Measurements from ENCODE around the gene GPR15.
"Not testable (repeated sequence)": the region's sequence is repeated elsewhere in the genome, so short reads cannot be mapped to it uniquely, and the experiment has no call there.

GPR15 gene

DNA sequence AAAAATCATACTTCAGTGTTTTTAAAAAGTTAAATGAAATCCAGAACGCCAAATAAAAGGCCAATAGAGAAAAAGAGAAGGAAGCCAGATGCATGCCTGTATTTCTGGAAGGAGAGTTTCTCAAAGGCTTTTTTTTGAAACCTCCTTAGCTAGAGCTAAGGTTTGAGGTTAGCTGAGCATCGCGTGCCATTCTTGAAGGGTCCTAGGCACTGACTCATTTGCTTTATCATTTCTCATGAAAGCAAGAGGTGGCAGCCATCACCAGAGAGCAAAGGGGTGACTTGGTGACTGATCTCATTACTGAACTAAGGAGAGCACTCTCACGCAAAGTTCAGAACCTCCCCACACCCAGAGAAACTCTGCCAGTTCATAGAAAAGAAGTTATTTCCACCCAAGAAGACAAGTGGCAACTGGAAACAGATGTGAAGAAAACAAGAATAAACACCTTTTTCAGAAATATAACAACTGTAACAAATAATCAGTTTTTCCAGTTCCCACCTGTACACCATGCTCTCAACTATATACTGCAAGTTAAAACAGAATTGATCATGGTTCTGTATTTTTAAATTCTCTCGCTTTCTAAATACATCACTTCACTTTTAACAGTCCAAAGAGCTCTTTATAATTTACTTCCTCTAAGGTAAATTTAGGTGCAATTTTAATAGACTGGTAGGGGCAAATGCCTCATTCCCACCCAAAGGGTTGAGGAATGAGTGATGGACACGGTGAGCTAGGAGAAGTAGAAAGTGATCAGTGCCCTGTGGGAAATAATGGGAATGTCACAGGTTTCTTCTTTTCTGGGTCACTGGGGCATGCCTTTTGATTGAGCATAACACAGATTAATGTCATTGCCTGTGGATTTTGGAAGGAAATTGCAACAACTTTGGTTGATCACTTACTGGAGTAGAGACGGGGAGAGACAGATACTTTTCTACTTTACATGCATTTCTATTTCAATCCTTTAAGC lies 24.7 kb downstream of the GPR15 start:
- DNase-seq (ENCODE audit: low read depth), result peak; percentile 99
- TF ChIP-seq, protein P1, sequence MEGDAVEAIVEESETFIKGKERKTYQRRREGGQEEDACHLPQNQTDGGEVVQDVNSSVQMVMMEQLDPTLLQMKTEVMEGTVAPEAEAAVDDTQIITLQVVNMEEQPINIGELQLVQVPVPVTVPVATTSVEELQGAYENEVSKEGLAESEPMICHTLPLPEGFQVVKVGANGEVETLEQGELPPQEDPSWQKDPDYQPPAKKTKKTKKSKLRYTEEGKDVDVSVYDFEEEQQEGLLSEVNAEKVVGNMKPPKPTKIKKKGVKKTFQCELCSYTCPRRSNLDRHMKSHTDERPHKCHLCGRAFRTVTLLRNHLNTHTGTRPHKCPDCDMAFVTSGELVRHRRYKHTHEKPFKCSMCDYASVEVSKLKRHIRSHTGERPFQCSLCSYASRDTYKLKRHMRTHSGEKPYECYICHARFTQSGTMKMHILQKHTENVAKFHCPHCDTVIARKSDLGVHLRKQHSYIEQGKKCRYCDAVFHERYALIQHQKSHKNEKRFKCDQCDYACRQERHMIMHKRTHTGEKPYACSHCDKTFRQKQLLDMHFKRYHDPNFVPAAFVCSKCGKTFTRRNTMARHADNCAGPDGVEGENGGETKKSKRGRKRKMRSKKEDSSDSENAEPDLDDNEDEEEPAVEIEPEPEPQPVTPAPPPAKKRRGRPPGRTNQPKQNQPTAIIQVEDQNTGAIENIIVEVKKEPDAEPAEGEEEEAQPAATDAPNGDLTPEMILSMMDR (IDR thresholded peaks at IDR 0.05; ENCODE audit: insufficient read depth, low read depth, low read length, missing control alignments), result no peak
- peak overlapping the region; percentile 90 for H3K4me3 ChIP-seq (ENCODE audit: low read depth, low read length)

DNA sequence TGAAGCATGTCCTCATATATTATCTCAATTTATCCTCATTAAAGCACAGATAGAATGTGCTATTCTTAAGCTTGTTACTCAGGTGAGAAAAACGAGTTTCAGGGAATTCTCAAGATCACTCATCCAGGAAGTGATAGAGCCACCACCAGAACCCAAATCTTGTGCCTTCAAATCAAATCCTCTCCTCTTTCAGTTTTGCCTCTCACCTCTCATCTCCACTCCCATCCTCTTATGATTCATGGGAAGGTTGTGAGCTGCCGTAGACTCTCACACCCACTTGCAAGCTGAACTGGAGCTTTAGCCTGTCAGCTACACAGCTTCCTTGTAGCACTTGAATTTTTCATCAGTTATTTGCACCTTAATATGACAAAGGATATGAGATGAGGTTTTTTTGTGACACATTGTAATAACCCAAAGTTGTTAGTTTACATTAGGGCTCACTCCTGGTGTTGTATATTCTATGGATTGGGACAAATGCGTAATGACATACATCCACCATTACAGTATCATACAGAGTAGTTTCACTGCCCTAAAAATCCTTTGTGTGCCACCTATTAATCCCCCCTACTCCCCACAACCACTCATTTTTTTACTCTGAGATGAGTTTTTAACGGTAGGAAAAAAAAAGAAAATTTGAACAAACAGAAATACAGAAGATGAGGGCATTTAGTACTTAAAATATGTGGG lies 25.7 kb downstream of the GPR15 start:
- H3K4me3 ChIP-seq (ENCODE audit: low read depth, low read length), result peak overlapping the region; percentile 72
- DNase-seq (ENCODE audit: low read depth), result peak; percentile 95
- TF ChIP-seq, protein P1 (IDR thresholded peaks at IDR 0.05; ENCODE audit: insufficient read depth, low read depth, low read length, missing control alignments), result no peak

DNA sequence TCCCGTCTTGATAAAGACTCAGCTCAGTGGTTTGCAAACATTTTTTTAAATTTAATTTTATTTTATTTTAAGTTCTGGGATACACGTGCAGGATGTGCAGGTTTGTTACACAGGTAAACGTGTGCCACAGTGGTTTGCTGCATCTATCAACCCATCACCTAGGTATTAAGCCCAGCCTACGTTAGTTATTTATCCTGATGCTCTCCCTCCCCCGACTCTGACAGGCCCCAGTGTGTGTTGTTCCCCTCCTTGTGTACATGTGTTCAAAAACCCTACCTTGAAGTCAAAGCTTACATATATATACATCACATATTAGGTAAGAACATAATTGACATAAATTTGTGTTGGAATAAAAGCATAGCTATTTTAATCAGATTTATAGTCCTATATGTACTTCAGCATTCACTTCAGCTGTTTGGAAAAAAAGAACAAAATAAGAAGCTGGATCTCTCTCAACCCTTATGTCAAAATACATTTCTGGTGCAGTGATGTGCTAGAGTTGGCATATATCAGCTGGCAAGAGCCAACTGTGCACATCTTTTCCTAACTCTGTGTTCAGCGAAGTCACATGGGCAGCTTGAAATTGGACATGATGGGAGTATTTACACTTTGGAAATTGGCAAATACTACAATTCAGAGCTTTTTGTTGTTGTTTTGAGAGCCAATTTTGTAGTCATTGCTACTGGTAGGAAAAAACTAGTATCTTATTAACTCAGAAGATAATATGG lies 26.5 kb downstream of the GPR15 start:
- H3K4me3 ChIP-seq (ENCODE audit: low read depth, low read length), result peak overlapping the region; percentile 72
- TF ChIP-seq, protein P1 (IDR thresholded peaks at IDR 0.05; ENCODE audit: insufficient read depth, low read depth, low read length, missing control alignments), result no peak
- DNase-seq (ENCODE audit: low read depth), result no peak

DNA sequence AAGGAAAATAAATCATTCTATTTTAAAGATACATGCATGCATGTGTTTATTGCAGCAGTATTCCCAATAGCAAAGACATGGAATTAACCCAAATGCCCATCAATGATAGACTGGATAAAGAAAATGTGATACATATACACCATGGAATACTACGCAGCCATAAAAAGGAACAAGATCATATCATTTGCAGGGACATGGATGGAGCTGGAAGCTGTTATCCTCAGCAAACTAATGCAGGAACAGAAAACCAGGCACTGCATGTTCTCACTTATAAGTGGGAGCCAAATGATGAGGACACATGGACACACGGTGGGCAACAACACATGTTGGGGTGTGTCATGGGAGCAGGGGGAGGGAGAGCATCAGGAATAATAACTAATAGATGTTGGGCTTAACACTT lies 28.0 kb downstream of the GPR15 start:
- not testable (repeated sequence) for DNase-seq (ENCODE audit: low read depth)
- H3K4me3 ChIP-seq (ENCODE audit: low read depth, low read length), result peak overlapping the region; percentile 72

DNA sequence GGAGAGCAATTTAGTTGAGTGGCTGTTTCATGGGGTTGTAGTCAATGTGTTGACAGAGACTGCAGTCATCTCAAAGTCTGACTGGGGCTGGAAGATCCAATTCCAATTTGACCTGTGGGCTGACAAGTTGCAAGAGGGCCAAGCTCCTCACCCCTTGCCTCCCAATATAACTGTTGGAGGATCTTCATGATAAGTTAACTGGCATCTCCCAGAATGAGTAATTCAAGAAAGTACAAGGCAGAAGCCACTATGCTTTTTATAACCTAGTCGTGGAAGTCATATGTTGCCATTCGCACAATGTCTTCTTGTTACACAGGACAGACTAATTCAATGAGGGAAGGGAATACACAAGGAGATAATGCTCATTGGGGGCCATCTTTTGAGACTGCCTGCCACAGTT lies 29.1 kb downstream of the GPR15 start:
- TF ChIP-seq, protein P1 (IDR thresholded peaks at IDR 0.05; ENCODE audit: insufficient read depth, low read depth, low read length, missing control alignments), result no peak
- H3K4me3 ChIP-seq (ENCODE audit: low read depth, low read length), result peak overlapping the region; percentile 72
- peak; percentile 89 for DNase-seq (ENCODE audit: low read depth)

DNA sequence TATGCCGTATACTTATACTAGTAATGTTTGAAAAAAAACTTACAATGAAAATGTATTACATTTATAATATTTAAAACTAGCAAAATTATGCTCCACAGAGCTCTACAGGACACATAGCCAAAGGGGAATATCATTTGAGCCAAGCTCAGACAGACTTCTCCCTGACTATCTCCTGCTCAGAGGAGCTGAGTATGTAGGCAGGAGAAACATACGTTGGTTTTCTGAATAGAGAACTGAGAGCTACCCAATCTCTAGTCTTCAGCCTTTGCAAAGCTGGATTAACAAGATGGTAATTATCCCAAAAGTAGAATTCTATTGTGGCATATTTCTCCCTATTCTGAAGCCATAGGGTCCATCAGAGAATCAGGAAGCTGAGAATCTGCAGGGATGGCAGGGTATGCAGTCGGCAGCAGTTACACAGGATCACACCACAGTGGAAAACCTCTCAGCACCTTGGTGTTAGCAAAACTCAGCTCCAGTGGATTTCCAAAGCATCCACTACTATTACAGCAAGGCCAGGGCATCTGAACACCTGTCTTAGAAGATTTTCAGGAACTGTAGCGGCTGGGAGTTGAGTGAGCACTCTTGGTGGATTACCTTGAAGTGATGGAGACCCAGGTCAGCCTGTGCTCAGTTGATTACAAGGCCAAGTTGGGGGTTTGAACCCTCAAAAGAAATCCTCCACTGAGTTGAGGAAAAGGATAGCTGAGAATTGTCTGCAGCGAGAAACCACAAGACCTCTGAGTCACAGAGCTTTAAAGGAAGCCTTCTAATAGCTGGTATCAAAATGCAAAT lies 30.1 kb downstream of the GPR15 start:
- peak overlapping the region; percentile 72 for H3K4me3 ChIP-seq (ENCODE audit: low read depth, low read length)
- TF ChIP-seq, protein P1 (IDR thresholded peaks at IDR 0.05; ENCODE audit: insufficient read depth, low read depth, low read length, missing control alignments), result no peak
- DNase-seq (ENCODE audit: low read depth), result peak; percentile 89

Data from GM12865 (cell line).